Stomach smooth muscle (tissue), 2 donors: ENCODE results near the gene VPREB1.
"Not testable (repeated sequence)": the region's sequence is repeated elsewhere in the genome, so short reads cannot be mapped to it uniquely, and the experiment has no call there.

Experiments used
- H3K27ac ChIP-seq: one replicate; pipeline ENCODE4 v1.7.0; 2013; ENCODE audit warnings: mild to moderate bottlenecking, low read length, inconsistent platforms
- H3K27me3 ChIP-seq, 2 donors: one replicate each; pipeline ENCODE4 v1.7.0; 2013; ENCODE audit warnings: low read length in 2 of 2; ENCODE audit not compliant: insufficient read depth in 2 of 2, control insufficient read depth in 1 of 2
- H3K36me3 ChIP-seq, 2 donors: one replicate each; pipeline ENCODE4 v1.7.0; 2013; ENCODE audit warnings: low read length in 2 of 2; ENCODE audit not compliant: control insufficient read depth in 2 of 2, insufficient read depth in 2 of 2
- H3K4me1 ChIP-seq: one replicate; pipeline ENCODE4 v1.7.0; 2013; ENCODE audit warnings: low read length; ENCODE audit not compliant: control insufficient read depth, insufficient read depth
- H3K4me3 ChIP-seq, 2 donors: one replicate each; pipeline ENCODE4 v1.7.0; 2013; ENCODE audit warnings: low read length in 2 of 2
- H3K9ac ChIP-seq, 2 donors: one replicate each; pipeline ENCODE4 v1.7.0; 2013; ENCODE audit warnings: low read length in 2 of 2, mild to moderate bottlenecking in 1 of 2
- H3K9me3 ChIP-seq, 2 donors: one replicate each; pipeline ENCODE4 v1.7.0; 2013; ENCODE audit warnings: low read length in 2 of 2; ENCODE audit not compliant: control insufficient read depth in 2 of 2
- donor health status: healthy.
- donor health status: Pancreatic carcinoma.

The VPREB1 gene

DNA sequence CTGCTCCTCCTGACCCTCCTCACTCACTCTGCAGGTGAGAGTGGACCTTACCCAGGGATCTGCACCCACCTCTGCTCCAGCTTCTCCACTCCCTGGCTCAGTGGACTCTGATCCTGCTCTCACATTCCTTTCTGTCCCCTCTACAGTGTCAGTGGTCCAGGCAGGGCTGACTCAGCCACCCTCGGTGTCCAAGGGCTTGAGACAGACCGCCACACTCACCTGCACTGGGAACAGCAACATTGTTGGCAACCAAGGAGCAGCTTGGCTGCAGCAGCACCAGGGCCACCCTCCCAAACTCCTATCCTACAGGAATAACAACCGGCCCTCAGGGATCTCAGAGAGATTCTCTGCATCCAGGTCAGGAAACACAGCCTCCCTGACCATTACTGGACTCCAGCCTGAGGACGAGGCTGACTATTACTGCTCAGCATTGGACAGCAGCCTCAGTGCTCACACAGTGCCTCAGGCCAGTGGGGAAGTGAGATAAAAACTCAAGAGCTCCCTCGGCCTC lies 29.7 kb upstream of the VPREB1 start:
- H3K9ac ChIP-seq: no peak overlapping the region
- H3K4me3 ChIP-seq: no peak overlapping the region
- H3K4me1 ChIP-seq: no peaks in the 10 kb centered on the region
- H3K27ac ChIP-seq: no peak overlapping the region
- H3K9me3 ChIP-seq: no peaks in the 10 kb centered on the region
- H3K36me3 ChIP-seq: no peaks in the 10 kb centered on the region
- H3K27me3 ChIP-seq: peaks cover 0 to 3% of the 10 kb centered on the region in 2 donors

DNA sequence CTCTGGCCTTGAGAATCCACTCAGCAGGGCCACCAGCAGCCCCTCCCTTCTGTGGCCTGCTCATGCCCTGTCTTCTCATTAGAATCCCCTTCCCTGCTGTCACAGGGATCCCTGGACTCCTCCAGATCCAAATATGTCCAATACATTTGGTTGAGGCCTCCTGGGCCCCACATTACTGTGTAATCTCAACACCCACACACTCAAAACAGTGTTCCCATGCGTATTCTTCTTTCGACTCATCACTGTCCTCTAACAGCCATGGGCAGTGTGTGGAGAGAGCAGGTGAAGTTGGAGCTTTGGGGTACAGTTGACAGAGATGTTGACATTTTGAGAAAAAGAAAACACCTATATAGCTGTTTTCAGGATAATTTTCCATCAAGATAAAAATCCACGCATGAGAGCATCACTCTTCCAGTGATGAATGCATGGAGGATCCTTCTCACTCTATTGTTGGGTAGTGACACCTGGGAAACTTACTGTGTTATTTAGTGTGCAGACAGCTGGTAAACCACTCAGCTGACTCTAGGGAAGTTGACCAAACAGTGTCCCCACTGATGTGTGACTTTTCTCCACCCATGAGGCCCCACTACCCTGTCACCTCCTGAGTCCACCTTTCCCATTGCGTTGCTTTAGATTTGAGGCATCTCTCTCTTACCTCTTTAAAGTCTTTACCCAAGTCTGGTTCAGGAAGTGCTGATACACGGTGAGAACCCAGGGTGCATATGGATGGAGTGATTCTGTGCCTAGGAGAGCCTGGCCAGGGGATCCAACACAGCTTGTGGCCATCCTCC lies 28.7 kb upstream of the VPREB1 start:
- no peaks in the 10 kb centered on the region for H3K4me1 ChIP-seq
- no peaks in the 10 kb centered on the region for H3K9me3 ChIP-seq
- H3K27me3 ChIP-seq: peaks cover 0 to 3% of the 10 kb centered on the region in 2 donors
- H3K36me3 ChIP-seq: no peaks in the 10 kb centered on the region
- no peak overlapping the region for H3K4me3 ChIP-seq
- H3K27ac ChIP-seq: no peak overlapping the region
- no peak overlapping the region for H3K9ac ChIP-seq

DNA sequence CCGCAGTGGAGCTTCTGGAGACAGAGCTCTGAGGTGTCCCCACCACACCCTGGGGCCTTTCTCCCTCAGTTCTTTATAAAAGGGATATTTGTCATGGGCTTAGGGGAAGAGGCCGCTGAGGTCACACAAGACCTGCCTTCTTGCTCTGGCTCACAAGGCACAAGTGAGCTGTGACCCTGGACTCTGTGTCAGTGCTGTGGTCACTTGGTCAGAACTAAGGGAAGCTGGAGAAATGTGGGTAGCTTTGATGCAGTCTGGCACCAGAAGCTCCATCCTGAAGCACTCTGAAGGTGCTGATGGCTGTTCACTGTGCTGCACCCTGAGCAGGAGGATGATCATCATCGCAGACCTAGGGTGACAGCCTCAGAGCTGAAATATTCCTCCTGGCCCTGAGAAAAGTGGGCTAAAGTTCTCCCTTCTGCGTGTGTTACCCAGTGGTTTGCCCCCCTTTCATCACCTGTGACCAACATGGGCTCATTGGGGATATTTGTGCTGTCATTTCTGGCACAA lies 28.1 kb upstream of the VPREB1 start:
- Histone ChIP-seq H3K4me3 (no peak overlapping the region), H3K9me3 (no peaks in the 10 kb centered on the region), H3K36me3 (no peaks in the 10 kb centered on the region), H3K27ac (no peak overlapping the region), H3K4me1 (no peaks in the 10 kb centered on the region), H3K9ac (no peak overlapping the region), H3K27me3 (no peaks in the 10 kb centered on the region)

DNA sequence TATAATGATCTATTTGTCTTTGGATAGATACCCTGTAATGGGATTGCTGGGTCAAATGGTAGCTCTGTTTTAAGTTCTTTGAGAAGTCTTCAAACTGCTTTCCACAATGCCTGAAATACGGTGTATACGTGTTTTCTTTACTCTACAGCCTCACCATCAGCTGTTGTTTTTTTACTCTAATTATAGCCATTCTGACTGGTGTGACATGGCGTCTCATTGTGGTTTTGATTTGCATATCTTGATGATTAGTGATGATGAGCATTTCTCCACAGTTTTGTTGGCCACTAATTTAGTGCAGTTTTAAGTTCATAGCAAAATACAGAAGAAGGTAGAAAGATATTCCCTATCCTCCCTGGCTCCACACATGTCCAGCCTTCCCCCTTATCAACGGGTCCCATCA lies 26.3 kb upstream of the VPREB1 start:
- H3K9ac ChIP-seq: no peak overlapping the region
- no peaks in the 10 kb centered on the region for H3K36me3 ChIP-seq
- H3K4me3 ChIP-seq: no peak overlapping the region
- H3K4me1 ChIP-seq: no peaks in the 10 kb centered on the region
- H3K27me3 ChIP-seq: no peaks in the 10 kb centered on the region
- no peak overlapping the region for H3K27ac ChIP-seq
- H3K9me3 ChIP-seq: no peaks in the 10 kb centered on the region

DNA sequence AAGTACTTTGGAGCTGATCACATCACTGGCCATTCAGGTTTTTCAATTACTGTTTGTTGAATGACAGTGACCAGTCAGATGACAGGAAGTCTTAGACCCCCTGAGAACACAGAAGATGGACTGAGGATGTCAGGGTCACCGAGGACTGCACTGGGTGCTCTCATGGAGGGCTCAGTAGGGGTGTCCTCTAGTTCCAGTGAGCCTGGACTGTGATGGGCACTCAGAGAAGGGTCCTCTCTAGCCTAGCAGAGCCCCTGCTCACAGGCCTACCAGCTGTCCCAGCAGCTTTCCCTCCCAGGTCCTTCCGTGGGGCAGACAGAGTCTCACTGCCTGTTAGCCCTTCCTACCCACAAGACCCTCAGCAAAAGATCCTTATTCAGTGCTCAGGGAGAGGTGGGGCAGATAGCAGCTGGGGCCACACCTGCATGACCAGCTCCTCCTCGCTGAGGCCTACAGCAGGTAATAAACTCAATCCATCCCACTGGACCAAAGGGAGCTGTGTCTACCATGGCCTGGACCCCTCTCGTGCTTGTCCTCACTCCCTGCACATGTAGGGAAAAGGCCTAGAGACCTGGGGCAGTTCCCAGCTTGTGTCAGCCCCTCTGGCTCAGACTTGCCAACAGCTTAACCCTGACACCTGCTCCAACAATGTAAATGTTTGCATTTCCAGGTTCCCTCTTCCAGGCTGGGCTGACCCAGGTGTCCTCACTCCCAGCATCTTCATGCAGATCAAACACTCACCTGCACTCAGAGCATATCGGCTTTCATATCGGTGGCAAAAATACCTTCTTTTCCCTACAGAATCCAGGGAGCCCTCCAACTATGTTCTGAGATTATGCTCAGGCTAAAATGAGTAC lies 25.2 kb upstream of the VPREB1 start:
- H3K9me3 ChIP-seq: no peaks in the 10 kb centered on the region
- no peaks in the 10 kb centered on the region for H3K4me1 ChIP-seq
- no peaks in the 10 kb centered on the region for H3K36me3 ChIP-seq
- no peak overlapping the region for H3K27ac ChIP-seq
- no peak overlapping the region for H3K4me3 ChIP-seq
- H3K9ac ChIP-seq: no peak overlapping the region
- H3K27me3 ChIP-seq: no peaks in the 10 kb centered on the region

DNA sequence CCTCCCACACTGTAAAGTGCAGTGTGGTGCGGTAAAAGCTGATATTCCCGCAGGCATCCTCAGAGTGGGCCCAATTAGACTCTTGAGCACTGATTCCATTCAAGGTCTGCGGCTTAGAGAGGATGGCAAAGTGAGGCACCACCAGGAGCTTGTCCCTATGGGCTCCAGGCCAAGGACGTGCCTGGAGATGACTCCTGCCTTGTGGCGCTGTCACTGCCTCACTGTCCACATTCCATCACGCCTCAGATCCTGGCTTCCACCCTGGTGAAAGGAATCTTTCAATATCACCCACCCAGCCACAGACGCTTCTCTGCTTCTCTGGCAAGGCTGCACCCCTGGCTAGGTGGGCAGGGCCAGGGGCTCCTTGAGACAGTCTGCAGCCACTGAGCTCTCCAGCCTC lies 23.5 kb upstream of the VPREB1 start:
- not testable (repeated sequence) for H3K4me3 ChIP-seq, H3K9me3 ChIP-seq, H3K4me1 ChIP-seq, H3K9ac ChIP-seq, H3K36me3 ChIP-seq, H3K27ac ChIP-seq, H3K27me3 ChIP-seq

DNA sequence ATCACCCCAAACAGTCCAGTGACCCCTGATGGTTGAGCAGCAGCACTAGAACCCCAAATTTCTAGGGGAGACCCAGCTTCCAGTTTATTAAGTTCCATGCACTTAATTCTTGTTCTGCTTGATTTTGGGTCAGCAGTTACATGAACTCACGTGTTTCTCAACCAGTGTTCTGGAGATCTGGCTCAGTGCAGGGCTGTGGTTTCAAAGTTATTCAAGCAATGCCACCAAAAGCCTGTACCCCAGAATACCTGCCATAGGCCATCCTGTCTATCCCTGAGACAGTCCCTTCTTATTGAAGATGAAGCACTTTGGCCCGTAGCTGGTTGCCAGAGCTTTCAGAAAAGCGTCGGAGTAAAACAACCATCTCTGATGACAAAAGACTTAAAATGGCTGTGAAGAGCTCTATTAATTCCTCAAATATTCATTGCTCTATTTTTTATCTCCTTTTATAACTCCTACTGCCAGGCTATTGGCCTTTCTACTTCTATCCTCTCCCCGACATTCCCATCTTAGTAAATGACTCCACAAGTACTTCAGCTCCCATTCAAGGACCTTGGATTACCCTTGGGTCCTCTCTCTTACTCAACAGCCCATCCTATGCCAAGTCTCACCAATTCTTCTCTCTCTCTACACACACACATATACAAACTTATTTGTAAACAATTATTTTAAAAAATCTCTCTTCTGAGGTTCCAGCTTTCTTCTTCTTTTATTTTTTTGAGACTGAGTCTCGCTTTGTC lies 18.0 kb upstream of the VPREB1 start:
- no peaks in the 10 kb centered on the region for H3K9me3 ChIP-seq
- no peaks in the 10 kb centered on the region for H3K4me1 ChIP-seq
- no peak overlapping the region for H3K4me3 ChIP-seq
- H3K9ac ChIP-seq: no peak overlapping the region
- H3K36me3 ChIP-seq: no peaks in the 10 kb centered on the region
- H3K27ac ChIP-seq: no peak overlapping the region
- no peaks in the 10 kb centered on the region for H3K27me3 ChIP-seq

DNA sequence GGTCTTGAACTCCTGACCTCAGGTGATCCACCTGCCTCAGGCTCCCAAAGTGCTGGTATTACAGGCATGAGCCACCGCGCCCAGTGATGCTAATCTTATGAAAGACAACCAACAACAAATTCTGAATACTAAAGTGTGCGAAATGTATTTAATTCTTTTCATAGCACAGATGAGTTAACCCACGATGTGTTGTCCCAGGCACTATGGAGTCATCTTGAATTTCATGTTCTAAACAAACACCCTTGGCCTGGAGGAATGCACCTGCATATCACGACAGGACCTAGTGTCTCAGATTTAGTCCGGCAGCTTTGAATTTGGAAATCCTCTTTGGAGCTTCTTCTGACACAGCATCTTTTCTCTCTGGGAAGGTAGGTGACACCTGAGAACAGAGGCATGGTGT lies 16.2 kb upstream of the VPREB1 start:
- Histone ChIP-seq H3K27ac (no peak overlapping the region), H3K4me1 (no peaks in the 10 kb centered on the region), H3K27me3 (no peaks in the 10 kb centered on the region), H3K4me3 (no peak overlapping the region), H3K36me3 (no peaks in the 10 kb centered on the region), H3K9ac (no peak overlapping the region), H3K9me3 (no peaks in the 10 kb centered on the region)

DNA sequence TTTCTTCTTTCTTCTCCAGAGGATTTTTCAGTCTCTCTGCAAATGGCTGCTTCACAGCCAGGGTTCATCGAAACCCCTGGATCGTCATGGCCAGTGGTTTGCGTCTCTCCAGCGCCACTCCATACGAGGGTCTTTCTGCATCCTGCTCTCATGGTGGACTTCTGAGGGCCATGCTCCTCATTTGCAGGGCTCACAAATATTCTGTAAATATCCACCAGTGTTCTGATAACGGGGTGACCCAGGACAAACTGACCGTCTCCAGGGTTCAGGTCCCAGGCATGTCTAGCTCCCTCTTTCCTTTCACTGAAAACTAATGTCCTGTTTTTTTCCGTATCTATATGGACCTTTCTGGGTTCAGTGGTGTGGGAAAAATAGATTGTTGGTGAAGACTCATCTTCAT lies 15.7 kb upstream of the VPREB1 start:
- Histone ChIP-seq H3K27me3 (no peaks in the 10 kb centered on the region), H3K36me3 (no peaks in the 10 kb centered on the region), H3K4me1 (no peaks in the 10 kb centered on the region), H3K27ac (no peak overlapping the region), H3K9ac (no peak overlapping the region), H3K4me3 (no peak overlapping the region), H3K9me3 (no peaks in the 10 kb centered on the region)

DNA sequence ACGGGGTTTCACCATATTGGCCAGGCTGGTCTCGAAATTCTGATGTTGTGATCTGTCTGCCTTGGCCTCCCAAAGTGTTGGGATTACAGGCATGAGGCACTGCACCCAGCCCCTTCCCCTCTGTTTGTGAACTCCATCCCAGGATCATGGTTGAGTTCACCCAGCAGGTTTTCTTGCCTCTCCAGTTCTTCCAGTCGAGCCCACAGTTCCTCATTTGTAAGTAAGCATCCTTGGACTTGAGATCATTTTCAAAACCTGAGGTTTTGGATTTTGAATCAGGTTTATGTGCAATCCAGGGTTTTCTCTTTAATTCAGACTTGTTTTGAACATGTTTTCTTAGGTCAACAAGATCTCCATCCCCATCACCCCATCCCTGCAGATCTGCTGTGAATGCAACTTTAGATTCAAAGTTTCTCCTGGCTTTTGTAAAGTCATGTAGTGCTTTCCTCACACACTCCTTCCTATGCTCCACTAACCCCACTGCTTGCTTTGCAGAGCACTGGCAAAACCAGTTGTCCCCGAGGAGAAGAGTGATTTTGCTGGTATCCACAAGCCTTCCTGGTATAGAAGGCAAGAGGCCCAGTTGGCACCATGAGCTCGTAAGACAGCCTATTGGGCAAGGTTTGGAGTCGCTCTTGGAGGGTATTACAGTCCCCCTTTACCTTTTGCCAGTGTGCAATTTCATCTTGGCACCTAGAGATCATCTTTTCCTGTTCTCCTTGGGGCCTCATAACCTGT lies 14.7 kb upstream of the VPREB1 start:
- Histone ChIP-seq H3K9ac (no peak overlapping the region), H3K9me3 (no peaks in the 10 kb centered on the region), H3K27me3 (no peaks in the 10 kb centered on the region)

More for the DNA sequence above, 14.7 kb upstream of the VPREB1 start:
- no peak overlapping the region for H3K27ac ChIP-seq
- no peak overlapping the region for H3K4me3 ChIP-seq
- no peaks in the 10 kb centered on the region for H3K36me3 ChIP-seq
- no peaks in the 10 kb centered on the region for H3K4me1 ChIP-seq
